Endothelial cell of umbilical vein (primary cell): ENCODE measurements around the gene ANKRD63. TPM values are rescaled to one million over a fixed set of nuclear protein-coding genes. Genes with fewer than 3 reads are reported as not detected.

Experiments
- BruUV-seq: library from RNA; stranded (reverse); fragments of 400-500 nt; replicated peaks from 2 replicates; lab custom pipeline; 2021; lab: Mats Ljungman, UMichigan
- CTCF ChIA-PET: fragments of 300-600, 350-600 bp; sonication (Branson Sonifier 250); formaldehyde crosslinking; loops from one replicate; lab custom pipeline; 2021; ENCODE audit warnings: antibody characterized with exemption, inconsistent platforms; lab: Charles Lee
- POLR2A ChIA-PET: fragments of 300-600, 350-600 bp; sonication (Branson Sonifier 250); formaldehyde crosslinking; loops from one replicate; lab custom pipeline; 2021; ENCODE audit warnings: antibody characterized with exemption, inconsistent platforms; lab: Charles Lee
- DNase-seq: peaks from one replicate; pipeline ENCODE4 v3.0.0-alpha.2; 2011; ENCODE audit warnings: low read depth, low spot score
- FAIRE-seq: peaks from 2 replicates; lab custom pipeline; 2011; peaks lifted over from hg19 to GRCh38; lab: Jason Lieb, UNC
- H2AFZ ChIP-seq: 2 replicates; pipeline ENCODE4 v1.6.0; 2012; ENCODE audit warnings: low read depth, low read length, control low read depth, inconsistent platforms
- H3K27ac ChIP-seq: 2 replicates; pipeline ENCODE4 v1.5.1; 2011; ENCODE audit warnings: low read depth, mild to moderate bottlenecking, control low read depth, low read length, moderate library complexity; ENCODE audit not compliant: insufficient read depth
- H3K27me3 ChIP-seq, 2 experiments: 2 replicates each; pipeline versions ENCODE4 v1.6.0 to v1.6.1; 2011; ENCODE audit warnings: low read length in 2 of 2, mixed read lengths in 1 of 2; ENCODE audit not compliant: control insufficient read depth in 2 of 2, insufficient read depth in 2 of 2
- H3K36me3 ChIP-seq, 2 experiments: 2 replicates in 1 of 2; 3 replicates in 1 of 2; pipeline ENCODE4 v1.5.1; 2011; ENCODE audit warnings: low read length in 2 of 2, mild to moderate bottlenecking in 1 of 2, moderate library complexity in 1 of 2; ENCODE audit not compliant: control insufficient read depth in 2 of 2, insufficient read depth in 2 of 2; ENCODE audit errors: extremely low read depth in 1 of 2
- H3K4me1 ChIP-seq: 3 replicates; pipeline ENCODE4 v1.5.1; 2011; ENCODE audit warnings: mild to moderate bottlenecking, low read length; ENCODE audit not compliant: control insufficient read depth, insufficient read depth; ENCODE audit errors: extremely low read depth
- H3K4me2 ChIP-seq: 2 replicates; pipeline ENCODE4 v1.6.1; 2011; ENCODE audit warnings: low read length, control low read depth, mixed read lengths; ENCODE audit not compliant: insufficient read depth
- H3K4me3 ChIP-seq, 3 experiments: fragments of 200-600 bp in 1 of 3; sonication (generic), shearing (Covaris generic) in 1 of 3; replicated peaks in 1 of 3; 2 replicates each; pipeline ENCODE4 v1.5.1; 2011 to 2016; ENCODE audit warnings: control low read depth in 3 of 3, low read length in 3 of 3, mild to moderate bottlenecking in 2 of 3, inconsistent platforms in 1 of 3, low read depth in 1 of 3, moderate library complexity in 1 of 3; ENCODE audit not compliant: insufficient read depth in 1 of 3
- H3K79me2 ChIP-seq: 2 replicates; pipeline ENCODE4 v1.6.0; 2012; ENCODE audit warnings: low read length, inconsistent platforms; ENCODE audit not compliant: control insufficient read depth, insufficient read depth
- H3K9ac ChIP-seq: replicated peaks from 2 replicates; pipeline ENCODE3; 2011; ENCODE audit warnings: low read length, control low read depth; ENCODE audit not compliant: insufficient read depth; ENCODE audit errors: extremely low read depth
- H3K9me1 ChIP-seq: replicated peaks from 3 replicates; pipeline ENCODE4 v1.6.0; 2011; ENCODE audit warnings: mild to moderate bottlenecking, low read length; ENCODE audit not compliant: control insufficient read depth, insufficient read depth; ENCODE audit errors: extremely low read depth
- H3K9me3 ChIP-seq: replicated peaks from 2 replicates; pipeline ENCODE4 v1.5.1; 2012; ENCODE audit warnings: low read length, inconsistent platforms; ENCODE audit not compliant: control insufficient read depth, insufficient read depth
- H4K20me1 ChIP-seq: replicated peaks from 2 replicates; pipeline ENCODE3; 2011; ENCODE audit warnings: mild to moderate bottlenecking, low read length; ENCODE audit not compliant: control insufficient read depth, insufficient read depth; ENCODE audit errors: extremely low read depth
- EZH2 ChIP-seq: IDR thresholded peaks from 2 replicates; pipeline ENCODE4 v1.6.1; 2012; ENCODE audit warnings: borderline replicate concordance, low read depth, mild to moderate bottlenecking, moderate library complexity, low read length, inconsistent platforms; ENCODE audit not compliant: severe bottlenecking
- FOS ChIP-seq: IDR thresholded peaks from 2 replicates; pipeline ENCODE4 v1.6.1; 2011; ENCODE audit warnings: mild to moderate bottlenecking, low read length, moderate library complexity, borderline replicate concordance; ENCODE audit not compliant: insufficient read depth
- POLR2A ChIP-seq: IDR thresholded peaks from 2 replicates; pipeline ENCODE4 v1.6.1; 2012; ENCODE audit warnings: low read depth, mild to moderate bottlenecking, control low read depth, low read length
- POLR2AphosphoS5 ChIP-seq: IDR thresholded peaks from 2 replicates; pipeline ENCODE4 v1.6.1; 2012; ENCODE audit warnings: low read depth, mild to moderate bottlenecking, control low read depth, low read length, moderate library complexity; ENCODE audit not compliant: insufficient read depth
- dilution Hi-C: fragments of 300-500 bp; cut with MboI; formaldehyde crosslinking; loops from one replicate; pipeline ENCODE4 v1.15.0; 2019; ENCODE audit warnings: low sequenced_read_pairs; ENCODE audit not compliant: extremely low pct_ligation_motif_present
- intact Hi-C: fragments of 100-400 bp; cut with micrococcal nuclease; formaldehyde crosslinking; loops from one replicate; pipeline ENCODE4 v1.10.0; 2022
- polyA plus RNA-seq, 4 experiments: library from polyadenylated mRNA; depleted of rRNA in 3 of 4; stranded (reverse) in 3 of 4; unstranded in 1 of 4; fragments of >200 nt; gene quantifications; 2 replicates each; pipeline versions ENCODE4 v1.2.1 to v1.2.3, GENCODE V29; 2011 to 2012; ENCODE audit warnings: missing spikeins in 1 of 4
- total RNA-seq: library from RNA; stranded (reverse); gene quantifications from 2 replicates; pipeline ENCODE4 v1.2.3, GENCODE V29; 2021
- TF ChIP-seq, protein P1 (sequence below), 2 donors: IDR thresholded peaks; 1 replicate in 1 of 2; 2 replicates in 1 of 2; pipeline ENCODE4 v1.5.1; 2011; ENCODE audit warnings: low read length in 2 of 2, mild to moderate bottlenecking in 2 of 2, moderate library complexity in 2 of 2, control low read depth in 1 of 2, inconsistent platforms in 1 of 2, low read depth in 1 of 2; ENCODE audit not compliant: insufficient read depth in 1 of 2; ENCODE audit errors: extremely low read depth in 1 of 2
- TF ChIP-seq, protein P2 (sequence below): IDR thresholded peaks from 2 replicates; pipeline ENCODE4 v1.6.1; 2011; ENCODE audit not compliant: insufficient read depth, insufficient read length

The ANKRD63 gene
- total and polyA plus RNA-seq, 2 donors (not counting 3 experiments of a cell fraction or from before 2014, with no cell fraction given), result not detected

DNA sequence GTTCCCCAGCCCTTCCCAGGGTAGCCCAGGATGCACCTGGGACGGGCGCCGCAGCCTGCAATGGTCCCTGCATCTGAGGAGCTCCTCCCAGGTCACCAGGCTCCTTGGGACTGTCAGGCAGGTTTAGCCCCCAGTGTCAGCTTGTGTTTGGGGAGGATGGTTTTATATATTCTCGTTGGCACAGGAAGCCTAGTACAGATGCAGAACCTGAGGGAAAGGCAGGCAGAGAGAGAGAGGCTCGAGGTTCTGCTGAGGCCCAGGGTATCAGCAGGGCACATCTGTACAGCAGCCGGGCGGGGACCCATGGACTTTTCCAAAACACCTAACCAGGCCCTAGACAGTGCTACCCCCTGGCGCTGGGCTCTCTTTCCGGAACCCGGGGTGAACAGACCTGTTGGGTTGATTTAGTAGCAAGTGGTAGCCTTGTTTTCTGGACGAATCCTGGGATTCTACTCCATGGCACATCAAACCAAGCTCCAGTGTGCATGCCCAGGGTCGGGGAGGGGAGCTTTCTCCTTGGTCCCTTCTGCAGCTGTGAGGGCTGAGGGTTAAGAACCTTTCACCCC, 35.4 kb downstream of the ANKRD63 start:
- POLR2A ChIA-PET, result no interaction called here
- no TSS peak for BruUV-seq
- no peak for FAIRE-seq

More for the DNA sequence above, 35.4 kb downstream of the ANKRD63 start:
- no peak overlapping the region for H3K4me2 ChIP-seq
- no peaks in the 10 kb centered on the region for H3K9me1 ChIP-seq
- no peak overlapping the region for H2AFZ ChIP-seq
- TF ChIP-seq EZH2 (no peak), POLR2A (no peak), POLR2AphosphoS5 (no peak), FOS (no peak)
- TF ChIP-seq, protein P1, sequence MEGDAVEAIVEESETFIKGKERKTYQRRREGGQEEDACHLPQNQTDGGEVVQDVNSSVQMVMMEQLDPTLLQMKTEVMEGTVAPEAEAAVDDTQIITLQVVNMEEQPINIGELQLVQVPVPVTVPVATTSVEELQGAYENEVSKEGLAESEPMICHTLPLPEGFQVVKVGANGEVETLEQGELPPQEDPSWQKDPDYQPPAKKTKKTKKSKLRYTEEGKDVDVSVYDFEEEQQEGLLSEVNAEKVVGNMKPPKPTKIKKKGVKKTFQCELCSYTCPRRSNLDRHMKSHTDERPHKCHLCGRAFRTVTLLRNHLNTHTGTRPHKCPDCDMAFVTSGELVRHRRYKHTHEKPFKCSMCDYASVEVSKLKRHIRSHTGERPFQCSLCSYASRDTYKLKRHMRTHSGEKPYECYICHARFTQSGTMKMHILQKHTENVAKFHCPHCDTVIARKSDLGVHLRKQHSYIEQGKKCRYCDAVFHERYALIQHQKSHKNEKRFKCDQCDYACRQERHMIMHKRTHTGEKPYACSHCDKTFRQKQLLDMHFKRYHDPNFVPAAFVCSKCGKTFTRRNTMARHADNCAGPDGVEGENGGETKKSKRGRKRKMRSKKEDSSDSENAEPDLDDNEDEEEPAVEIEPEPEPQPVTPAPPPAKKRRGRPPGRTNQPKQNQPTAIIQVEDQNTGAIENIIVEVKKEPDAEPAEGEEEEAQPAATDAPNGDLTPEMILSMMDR (IDR thresholded peaks at IDR 0.05; ENCODE audit: extremely low read depth in 1 of 2, insufficient read depth in 1 of 2, low read depth in 1 of 2, low read length in 2 of 2), result no peak
- TF ChIP-seq, protein P2, sequence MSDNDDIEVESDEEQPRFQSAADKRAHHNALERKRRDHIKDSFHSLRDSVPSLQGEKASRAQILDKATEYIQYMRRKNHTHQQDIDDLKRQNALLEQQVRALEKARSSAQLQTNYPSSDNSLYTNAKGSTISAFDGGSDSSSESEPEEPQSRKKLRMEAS, result no peak
- no peaks in the 10 kb centered on the region for H3K36me3 ChIP-seq
- DNase-seq, result no peak
- H3K4me1 ChIP-seq, result peaks cover 2% of the 10 kb centered on the region
- CTCF ChIA-PET, result interaction anchor here (0.8 to 2.6 kb wide), 4 partner anchors 10 to 27 kb away, joined by 3 to 15 read pairs (median 6); no protein-coding TSS in a partner anchor
- H3K4me3 ChIP-seq, result no peak overlapping the region
- H3K9ac ChIP-seq, result no peak overlapping the region
- H3K9me3 ChIP-seq, result no peaks in the 10 kb centered on the region
- intact Hi-C loops (no loop called here), dilution Hi-C loops (no loop called here)
- H3K27ac ChIP-seq, result no peak overlapping the region
- H4K20me1 ChIP-seq, result no peaks in the 10 kb centered on the region
- H3K27me3 ChIP-seq, result peaks cover 13% of the 10 kb centered on the region in 2 experiments
- H3K79me2 ChIP-seq, result no peaks in the 10 kb centered on the region
